HG03097 (cell line): ENCODE measurements around the gene PRAMEF25.
"Not testable (repeated sequence)": the region's sequence is repeated elsewhere in the genome, so short reads cannot be mapped to it uniquely, and the experiment has no call there.

Experiments used
- ATAC-seq: cut with Tn5 transposase; IDR thresholded peaks from one replicate; pipeline ENCODE4 v1.9.1; 2021; ENCODE audit not compliant: unreplicated experiment, low FRiP score

PRAMEF25 gene

GRCh38 chr1:13070474-13070873, at the start of gene PRAMEF25:
Gene PRAMEF25, plus strand, starts transcription at chr1:13070774. Its CDS starts 2,920 bp downstream, at chr1:13073694.
- ATAC-seq = not testable (repeated sequence)

- ATAC-seq = not testable (repeated sequence)
Measured at GRCh38 chr1:13056475-13056874, 14.1 kb upstream of the PRAMEF25 start, which contains the start of gene PRAMEF27. Gene PRAMEF27, minus strand, starts transcription at chr1:13056575. Its CDS starts 2,916 bp downstream, at chr1:13053659.

- not testable (repeated sequence) for ATAC-seq
Measured at GRCh38 chr1:13116754-13117153, 46.2 kb downstream of the PRAMEF25 start, which contains the start of gene HNRNPCL2. Gene HNRNPCL2, minus strand, starts transcription at chr1:13116854. Its CDS starts 454 bp downstream, at chr1:13116400.
